ENCODE measurements around the gene ARPC5L. TPM values are rescaled to one million over a fixed set of nuclear protein-coding genes. Genes with fewer than 3 reads are reported as not detected.

Gene ARPC5L
- total RNA-seq, 6 donors from 2014 or later: 17.8 to 45.9 (median 34.4) TPM

DNA sequence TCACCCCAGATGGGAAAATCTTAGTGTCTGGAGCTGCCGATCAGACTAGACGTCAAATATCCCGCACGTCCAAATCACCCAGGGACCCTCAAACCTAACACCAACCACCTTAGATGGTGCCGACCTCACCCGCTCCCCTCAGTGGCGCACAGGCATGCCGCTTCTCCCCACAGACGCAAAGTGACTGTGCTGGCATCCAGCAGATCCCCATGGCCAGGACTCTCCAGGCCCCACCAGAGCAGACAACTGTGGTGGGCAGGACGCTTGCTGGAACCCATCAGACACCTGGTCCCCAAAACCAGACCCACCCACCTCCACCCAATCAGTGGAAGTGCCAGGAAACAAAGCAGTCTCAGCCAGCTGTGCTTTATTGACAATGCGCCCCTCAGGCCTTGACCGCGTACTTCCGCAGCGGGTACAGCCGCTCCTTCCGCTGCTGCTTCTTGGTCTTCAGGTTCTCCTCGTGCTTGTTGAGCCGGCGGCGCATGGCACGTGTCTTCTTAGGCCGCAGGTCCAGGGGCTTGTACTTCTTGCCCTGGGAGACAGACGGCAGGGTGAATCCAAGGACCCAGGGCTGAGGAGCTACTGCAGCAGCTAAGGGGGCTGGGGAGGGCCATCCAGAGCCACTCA, 4.3 kb upstream of the ARPC5L start:
- Histone ChIP-seq H3K27me3 (no peaks in the 10 kb centered on the region), H3K4me3 (no peak overlapping the region), H3K27ac (peak overlapping the region in 1 of 4 donors; percentile 22), H3K36me3 (peaks cover 20 to 50% (median 36%) of the 10 kb centered on the region in 4 donors), H3K9me3 (no peaks in the 10 kb centered on the region), H3K4me1 (peaks cover 27 to 47% (median 30%) of the 10 kb centered on the region in 4 donors)
- WGBS, 2 donors: 91 to 94% methylated on average over 13 to 23 of the region's 24 CpGs
- TF ChIP-seq POLR2AphosphoS5 (IDR thresholded peaks at IDR 0.05) (no peak), POLR2A (IDR thresholded peaks at IDR 0.05) (no peak), EP300 (IDR thresholded peaks at IDR 0.05) (no peak)
- TF ChIP-seq, protein P1, sequence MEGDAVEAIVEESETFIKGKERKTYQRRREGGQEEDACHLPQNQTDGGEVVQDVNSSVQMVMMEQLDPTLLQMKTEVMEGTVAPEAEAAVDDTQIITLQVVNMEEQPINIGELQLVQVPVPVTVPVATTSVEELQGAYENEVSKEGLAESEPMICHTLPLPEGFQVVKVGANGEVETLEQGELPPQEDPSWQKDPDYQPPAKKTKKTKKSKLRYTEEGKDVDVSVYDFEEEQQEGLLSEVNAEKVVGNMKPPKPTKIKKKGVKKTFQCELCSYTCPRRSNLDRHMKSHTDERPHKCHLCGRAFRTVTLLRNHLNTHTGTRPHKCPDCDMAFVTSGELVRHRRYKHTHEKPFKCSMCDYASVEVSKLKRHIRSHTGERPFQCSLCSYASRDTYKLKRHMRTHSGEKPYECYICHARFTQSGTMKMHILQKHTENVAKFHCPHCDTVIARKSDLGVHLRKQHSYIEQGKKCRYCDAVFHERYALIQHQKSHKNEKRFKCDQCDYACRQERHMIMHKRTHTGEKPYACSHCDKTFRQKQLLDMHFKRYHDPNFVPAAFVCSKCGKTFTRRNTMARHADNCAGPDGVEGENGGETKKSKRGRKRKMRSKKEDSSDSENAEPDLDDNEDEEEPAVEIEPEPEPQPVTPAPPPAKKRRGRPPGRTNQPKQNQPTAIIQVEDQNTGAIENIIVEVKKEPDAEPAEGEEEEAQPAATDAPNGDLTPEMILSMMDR (IDR thresholded peaks at IDR 0.05): no peak
- DNase-seq: peak in 1 of 2 donors; percentile 71
- ATAC-seq (ENCODE audit: low FRiP score in 2 of 2): no peak

- 72 to 80% methylated on average over 1 to 9 of the region's 9 CpGs for WGBS, 2 donors
- Histone ChIP-seq H3K27me3 (no peaks in the 10 kb centered on the region), H3K27ac (peak overlapping the region in 1 of 4 donors; percentile 22), H3K4me3 (no peak overlapping the region), H3K36me3 (peaks cover 20 to 50% (median 36%) of the 10 kb centered on the region in 4 donors), H3K4me1 (peaks cover 27 to 47% (median 29%) of the 10 kb centered on the region in 4 donors), H3K9me3 (no peaks in the 10 kb centered on the region)
- TF ChIP-seq, protein P1 (IDR thresholded peaks at IDR 0.05): no peak
- TF ChIP-seq POLR2A (IDR thresholded peaks at IDR 0.05) (no peak), POLR2AphosphoS5 (IDR thresholded peaks at IDR 0.05) (no peak), EP300 (IDR thresholded peaks at IDR 0.05) (no peak)
- ATAC-seq (ENCODE audit: low FRiP score in 2 of 2) (no peak), DNase-seq (peak in 1 of 2 donors; percentile 27)
Measured at GRCh38 chr9:124858330-124859046, 3.4 kb upstream of the ARPC5L start.

GRCh38 chr9:124859803-124860581, 1.9 kb upstream of the ARPC5L start:
- Histone ChIP-seq H3K27me3 (no peaks in the 10 kb centered on the region), H3K36me3 (peaks cover 20 to 50% (median 36%) of the 10 kb centered on the region in 4 donors), H3K4me3 (peak overlapping the region in 3 of 4 donors; percentile 81 to 94 (median 92)), H3K4me1 (peaks cover 28 to 46% (median 34%) of the 10 kb centered on the region in 4 donors), H3K27ac (peak overlapping the region in 2 of 4 donors; percentile 92 to 95), H3K9me3 (no peaks in the 10 kb centered on the region)
- DNase-seq (no peak), ATAC-seq (ENCODE audit: low FRiP score in 2 of 2) (no peak)
- 56 to 61% methylated on average over 6 to 10 of the region's 10 CpGs for WGBS, 2 donors
- no peak for TF ChIP-seq POLR2AphosphoS5 (IDR thresholded peaks at IDR 0.05)
- TF ChIP-seq POLR2A (IDR thresholded peaks at IDR 0.05): no peak
- TF ChIP-seq EP300 (IDR thresholded peaks at IDR 0.05): no peak
- TF ChIP-seq, protein P1 (IDR thresholded peaks at IDR 0.05): no peak

GRCh38 chr9:124860582-124861341, 1.2 kb upstream of the ARPC5L start:
- Histone ChIP-seq H3K27ac (peak overlapping the region; percentile 92 to 95 (median 94)), H3K36me3 (peaks cover 20 to 50% (median 36%) of the 10 kb centered on the region in 4 donors), H3K9me3 (no peaks in the 10 kb centered on the region), H3K4me1 (peaks cover 28 to 46% (median 34%) of the 10 kb centered on the region in 4 donors), H3K4me3 (peak overlapping the region; percentile 81 to 94 (median 91)), H3K27me3 (no peaks in the 10 kb centered on the region)
- DNase-seq (no peak), ATAC-seq (ENCODE audit: low FRiP score in 2 of 2) (no peak)
- 11 to 16% methylated on average over 9 to 12 of the region's 12 CpGs for WGBS, 2 donors
- TF ChIP-seq, protein P1 (IDR thresholded peaks at IDR 0.05): peak in 1 of 6 experiments; percentile 7
- TF ChIP-seq POLR2A (IDR thresholded peaks at IDR 0.05): no peak

All from upper lobe of left lung (tissue), 6 donors.